HepG2 (cell line): ENCODE measurements around the gene MYO3B. TPM values are rescaled to one million over a fixed set of nuclear protein-coding genes. Genes with fewer than 3 reads are reported as not detected.

Experiments
- ATAC-seq: fragments of 200-7000 bp; cut with Tn5 transposase; 3 replicates; pipeline ENCODE4 v1.9.1; 2020; ENCODE audit warnings: mild to moderate bottlenecking, moderate library complexity
- BruUV-seq: library from RNA; stranded (reverse); fragments of 400-500 nt; replicated peaks from 2 replicates; lab custom pipeline; 2021; lab: Mats Ljungman, UMichigan
- CTCF ChIA-PET: fragments of 300-600 bp; formaldehyde crosslinking; extraction: SDS; loops from one replicate; lab custom pipeline; 2021; ENCODE audit warnings: low total read pairs, inconsistent platforms, low intra/inter-chr PET ratio; lab: Yijun Ruan, JAX
- POLR2A ChIA-PET: fragments of 350-600 bp; sonication (Branson Sonifier 250); formaldehyde crosslinking; loops from one replicate; lab custom pipeline; 2020; ENCODE audit warnings: antibody characterized with exemption, inconsistent platforms; lab: Yijun Ruan, JAX
- DNase-seq: peaks from one replicate; pipeline ENCODE4 v3.0.0-alpha.2; 2015; ENCODE audit warnings: low spot score
- FAIRE-seq: peaks from 3 replicates; lab custom pipeline; 2011; peaks lifted over from hg19 to GRCh38; lab: Jason Lieb, UNC
- H2AFZ ChIP-seq: one replicate; pipeline ENCODE4 v1.6.1; 2011; ENCODE audit warnings: low read length, inconsistent platforms
- H3K27ac ChIP-seq: fragments of 300-600 bp; 3 replicates; pipeline ENCODE4 v1.8.0; 2011; ENCODE audit warnings: mixed run types, mild to moderate bottlenecking, mixed read lengths, low read length, inconsistent platforms; ENCODE audit not compliant: insufficient read depth; ENCODE audit errors: extremely low read length
- H3K27me3 ChIP-seq, 2 experiments: fragments of 200-600 bp in 1 of 2; 2 replicates in 1 of 2; 3 replicates in 1 of 2; pipeline versions ENCODE4 v1.6.0 to v1.8.0; 2011; ENCODE audit warnings: low read length in 2 of 2, mild to moderate bottlenecking in 2 of 2, moderate library complexity in 2 of 2, inconsistent platforms in 1 of 2; ENCODE audit not compliant: insufficient read depth in 2 of 2, control insufficient read depth in 1 of 2
- H3K36me3 ChIP-seq, 2 experiments: fragments of 200-600 bp in 1 of 2; replicated peaks in 1 of 2; 2 replicates in 1 of 2; 3 replicates in 1 of 2; pipeline versions ENCODE4 v1.5.1 to v1.8.0; 2011; ENCODE audit warnings: low read length in 2 of 2, inconsistent platforms in 1 of 2; ENCODE audit not compliant: insufficient read depth in 2 of 2, control insufficient read depth in 1 of 2
- H3K4me1 ChIP-seq: 2 replicates; pipeline ENCODE4 v1.5.1; 2012; ENCODE audit warnings: low read length, inconsistent platforms; ENCODE audit not compliant: insufficient read depth
- H3K4me2 ChIP-seq: 2 replicates; pipeline ENCODE4 v1.6.0; 2011; ENCODE audit warnings: low read depth, low read length, inconsistent platforms
- H3K4me3 ChIP-seq, 3 experiments: fragments of 200-600 bp in 1 of 3; sonication (generic), shearing (Covaris generic) in 1 of 3; replicated peaks in 1 of 3; 2 replicates each; pipeline ENCODE4 v1.5.1; 2011 to 2016; ENCODE audit warnings: low read length in 3 of 3, inconsistent platforms in 2 of 3, low read depth in 2 of 3, mild to moderate bottlenecking in 2 of 3, control low read depth in 1 of 3, mixed read lengths in 1 of 3; ENCODE audit not compliant: insufficient read depth in 1 of 3
- H3K79me2 ChIP-seq: one replicate; pipeline ENCODE4 v1.6.1; 2011; ENCODE audit warnings: low read length, inconsistent platforms; ENCODE audit not compliant: insufficient read depth
- H3K9ac ChIP-seq: 2 replicates; pipeline ENCODE4 v1.6.0; 2011; ENCODE audit warnings: mild to moderate bottlenecking, low read depth, low read length, inconsistent platforms; ENCODE audit not compliant: insufficient read depth
- H3K9me3 ChIP-seq: 2 replicates; pipeline ENCODE4 v1.5.1; 2012; ENCODE audit warnings: mild to moderate bottlenecking, low read length
- H4K20me1 ChIP-seq: 2 replicates; pipeline ENCODE4 v1.6.0; 2011; ENCODE audit warnings: inconsistent platforms, mild to moderate bottlenecking, low read length, moderate library complexity; ENCODE audit not compliant: insufficient read depth
- POLR2G ChIP-seq: fragments of 200-400 bp; formaldehyde crosslinking; IDR thresholded peaks from 2 replicates; pipeline ENCODE4 v1.6.1; 2018; ENCODE audit warnings: mild to moderate bottlenecking, low read depth, low read length, moderate library complexity
- ZBTB1 ChIP-seq: sonication (generic); formaldehyde crosslinking; IDR thresholded peaks from 2 replicates; pipeline ENCODE4 v1.4.0; 2020; ENCODE audit warnings: missing genetic modification reagents, borderline replicate concordance
- ZNF496 ChIP-seq: sonication (generic); formaldehyde crosslinking; IDR thresholded peaks from 2 replicates; pipeline ENCODE4 v1.8.1; 2023; ENCODE audit warnings: mild to moderate bottlenecking, moderate library complexity, missing genetic modification reagents; ENCODE audit not compliant: insufficient replicate concordance
- ZNF530 ChIP-seq: sonication (generic); formaldehyde crosslinking; IDR thresholded peaks from 2 replicates; pipeline ENCODE4 v1.5.0; 2020; ENCODE audit warnings: low read depth, mild to moderate bottlenecking, missing genetic modification reagents
- ZNF562 ChIP-seq: sonication (generic); formaldehyde crosslinking; IDR thresholded peaks from 2 replicates; pipeline ENCODE4 v1.8.0; 2022; ENCODE audit warnings: missing genetic modification reagents, borderline replicate concordance
- ZNF710 ChIP-seq: sonication (generic); formaldehyde crosslinking; IDR thresholded peaks from 2 replicates; pipeline ENCODE4 v1.5.0; 2020; ENCODE audit warnings: mild to moderate bottlenecking, missing genetic modification reagents, borderline replicate concordance
- WGBS: methylation state at CpG from one replicate; pipeline ENCODE4 v1.1.6; 2017; ENCODE audit warnings: low lambda C conversion rate; 5-methylcytosine and 5-hydroxymethylcytosine counted together
- in situ Hi-C: cut with HindIII; loops from 2 replicates; pipeline ENCODE4 v1.10.0; 2017; ENCODE audit warnings: low pct_unique_long_range_greater_than_20kb; ENCODE audit not compliant: extremely low pct_ligation_motif_present
- intact Hi-C: fragments of 100-400 bp; cut with micrococcal nuclease; formaldehyde crosslinking; loops from one replicate; pipeline ENCODE4 v1.10.0; 2022; ENCODE audit not compliant: unreplicated experiment
- polyA plus RNA-seq, 8 experiments: library from polyadenylated mRNA; depleted of rRNA in 3 of 8; stranded (reverse) in 7 of 8; unstranded in 1 of 8; fragments of >200 nt; fragmentation: Illumina TruSeq in 4 of 8; extraction: Trizol in 4 of 8; gene quantifications; 2 replicates each; pipeline versions ENCODE4 v1.2.1 to v1.2.3, GENCODE V29; 2011 to 2016; ENCODE audit warnings: low read depth in 4 of 8, missing spikeins in 1 of 8, mixed read lengths in 1 of 8; ENCODE audit not compliant: insufficient read depth in 1 of 8
- total RNA-seq, 5 experiments: library from RNA; depleted of rRNA; stranded (reverse); fragments of >200 nt; fragmentation: Illumina TruSeq; extraction: Trizol; gene quantifications; 2 replicates each; pipeline ENCODE4 v1.2.3, GENCODE V29; 2016; ENCODE audit warnings: low read depth in 1 of 5
- TF ChIP-seq, protein P1 (sequence below): sonication (generic); formaldehyde crosslinking; IDR thresholded peaks from 2 replicates; pipeline ENCODE4 v1.4.0; 2020; ENCODE audit warnings: missing genetic modification reagents
- TF ChIP-seq, protein P2 (sequence below): IDR thresholded peaks from 2 replicates; pipeline ENCODE4 v1.6.1; 2016
- TF ChIP-seq, protein P3 (sequence below): fragments of 450-650 bp; IDR thresholded peaks from 2 replicates; pipeline ENCODE4 v1.6.1; 2017; ENCODE audit warnings: mild to moderate bottlenecking
- TF ChIP-seq, protein P4 (sequence below): sonication (generic); formaldehyde crosslinking; IDR thresholded peaks from 2 replicates; pipeline ENCODE4 v1.4.0; 2020; ENCODE audit warnings: mild to moderate bottlenecking, missing genetic modification reagents

Gene MYO3B
- total and polyA plus RNA-seq, 2 of the 13 experiments (the other 11 are each of a cell fraction or from before 2014, with no cell fraction given): 0.01 TPM; not detected in 1

- no peak for FAIRE-seq
- Histone ChIP-seq H3K27ac (no peak overlapping the region), H3K9me3 (no peaks in the 10 kb centered on the region), H3K27me3 (peaks cover 2 to 46% of the 10 kb centered on the region in 2 experiments; a peak in 4 of 5 replicates), H4K20me1 (no peaks in the 10 kb centered on the region), H3K36me3 (no peaks in the 10 kb centered on the region), H3K4me1 (peaks cover 12% of the 10 kb centered on the region), H3K4me2 (no peak overlapping the region), H3K4me3 (no peak overlapping the region), H2AFZ (no peak overlapping the region), H3K79me2 (no peaks in the 10 kb centered on the region), H3K9ac (no peak overlapping the region)
- ATAC-seq: no peak
- in situ Hi-C loops: no loop called here
- DNase-seq: no peak
- POLR2A ChIA-PET: no interaction called here
- WGBS: 18% methylated on average over 2 of the region's 2 CpGs
- CTCF ChIA-PET: no interaction called here
- no TSS peak for BruUV-seq
- TF ChIP-seq, protein P1, sequence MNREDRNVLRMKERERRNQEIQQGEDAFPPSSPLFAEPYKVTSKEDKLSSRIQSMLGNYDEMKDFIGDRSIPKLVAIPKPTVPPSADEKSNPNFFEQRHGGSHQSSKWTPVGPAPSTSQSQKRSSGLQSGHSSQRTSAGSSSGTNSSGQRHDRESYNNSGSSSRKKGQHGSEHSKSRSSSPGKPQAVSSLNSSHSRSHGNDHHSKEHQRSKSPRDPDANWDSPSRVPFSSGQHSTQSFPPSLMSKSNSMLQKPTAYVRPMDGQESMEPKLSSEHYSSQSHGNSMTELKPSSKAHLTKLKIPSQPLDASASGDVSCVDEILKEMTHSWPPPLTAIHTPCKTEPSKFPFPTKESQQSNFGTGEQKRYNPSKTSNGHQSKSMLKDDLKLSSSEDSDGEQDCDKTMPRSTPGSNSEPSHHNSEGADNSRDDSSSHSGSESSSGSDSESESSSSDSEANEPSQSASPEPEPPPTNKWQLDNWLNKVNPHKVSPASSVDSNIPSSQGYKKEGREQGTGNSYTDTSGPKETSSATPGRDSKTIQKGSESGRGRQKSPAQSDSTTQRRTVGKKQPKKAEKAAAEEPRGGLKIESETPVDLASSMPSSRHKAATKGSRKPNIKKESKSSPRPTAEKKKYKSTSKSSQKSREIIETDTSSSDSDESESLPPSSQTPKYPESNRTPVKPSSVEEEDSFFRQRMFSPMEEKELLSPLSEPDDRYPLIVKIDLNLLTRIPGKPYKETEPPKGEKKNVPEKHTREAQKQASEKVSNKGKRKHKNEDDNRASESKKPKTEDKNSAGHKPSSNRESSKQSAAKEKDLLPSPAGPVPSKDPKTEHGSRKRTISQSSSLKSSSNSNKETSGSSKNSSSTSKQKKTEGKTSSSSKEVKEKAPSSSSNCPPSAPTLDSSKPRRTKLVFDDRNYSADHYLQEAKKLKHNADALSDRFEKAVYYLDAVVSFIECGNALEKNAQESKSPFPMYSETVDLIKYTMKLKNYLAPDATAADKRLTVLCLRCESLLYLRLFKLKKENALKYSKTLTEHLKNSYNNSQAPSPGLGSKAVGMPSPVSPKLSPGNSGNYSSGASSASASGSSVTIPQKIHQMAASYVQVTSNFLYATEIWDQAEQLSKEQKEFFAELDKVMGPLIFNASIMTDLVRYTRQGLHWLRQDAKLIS: no peak
- no peak for TF ChIP-seq ZNF496
- TF ChIP-seq, protein P2, sequence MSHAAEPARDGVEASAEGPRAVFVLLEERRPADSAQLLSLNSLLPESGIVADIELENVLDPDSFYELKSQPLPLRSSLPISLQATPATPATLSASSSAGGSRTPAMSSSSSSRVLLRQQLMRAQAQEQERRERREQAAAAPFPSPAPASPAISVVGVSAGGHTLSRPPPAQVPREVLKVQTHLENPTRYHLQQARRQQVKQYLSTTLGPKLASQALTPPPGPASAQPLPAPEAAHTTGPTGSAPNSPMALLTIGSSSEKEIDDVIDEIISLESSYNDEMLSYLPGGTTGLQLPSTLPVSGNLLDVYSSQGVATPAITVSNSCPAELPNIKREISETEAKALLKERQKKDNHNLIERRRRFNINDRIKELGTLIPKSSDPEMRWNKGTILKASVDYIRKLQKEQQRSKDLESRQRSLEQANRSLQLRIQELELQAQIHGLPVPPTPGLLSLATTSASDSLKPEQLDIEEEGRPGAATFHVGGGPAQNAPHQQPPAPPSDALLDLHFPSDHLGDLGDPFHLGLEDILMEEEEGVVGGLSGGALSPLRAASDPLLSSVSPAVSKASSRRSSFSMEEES (CRISPR knock-in tag): no peak
- TF ChIP-seq ZNF530: no peak
- TF ChIP-seq ZNF562: no peak
- TF ChIP-seq, protein P3, sequence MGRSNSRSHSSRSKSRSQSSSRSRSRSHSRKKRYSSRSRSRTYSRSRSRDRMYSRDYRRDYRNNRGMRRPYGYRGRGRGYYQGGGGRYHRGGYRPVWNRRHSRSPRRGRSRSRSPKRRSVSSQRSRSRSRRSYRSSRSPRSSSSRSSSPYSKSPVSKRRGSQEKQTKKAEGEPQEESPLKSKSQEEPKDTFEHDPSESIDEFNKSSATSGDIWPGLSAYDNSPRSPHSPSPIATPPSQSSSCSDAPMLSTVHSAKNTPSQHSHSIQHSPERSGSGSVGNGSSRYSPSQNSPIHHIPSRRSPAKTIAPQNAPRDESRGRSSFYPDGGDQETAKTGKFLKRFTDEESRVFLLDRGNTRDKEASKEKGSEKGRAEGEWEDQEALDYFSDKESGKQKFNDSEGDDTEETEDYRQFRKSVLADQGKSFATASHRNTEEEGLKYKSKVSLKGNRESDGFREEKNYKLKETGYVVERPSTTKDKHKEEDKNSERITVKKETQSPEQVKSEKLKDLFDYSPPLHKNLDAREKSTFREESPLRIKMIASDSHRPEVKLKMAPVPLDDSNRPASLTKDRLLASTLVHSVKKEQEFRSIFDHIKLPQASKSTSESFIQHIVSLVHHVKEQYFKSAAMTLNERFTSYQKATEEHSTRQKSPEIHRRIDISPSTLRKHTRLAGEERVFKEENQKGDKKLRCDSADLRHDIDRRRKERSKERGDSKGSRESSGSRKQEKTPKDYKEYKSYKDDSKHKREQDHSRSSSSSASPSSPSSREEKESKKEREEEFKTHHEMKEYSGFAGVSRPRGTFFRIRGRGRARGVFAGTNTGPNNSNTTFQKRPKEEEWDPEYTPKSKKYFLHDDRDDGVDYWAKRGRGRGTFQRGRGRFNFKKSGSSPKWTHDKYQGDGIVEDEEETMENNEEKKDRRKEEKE: no peak
- no peak for TF ChIP-seq POLR2G
- no peak for TF ChIP-seq ZBTB1 (CRISPR knock-in tag)
- TF ChIP-seq, protein P4, sequence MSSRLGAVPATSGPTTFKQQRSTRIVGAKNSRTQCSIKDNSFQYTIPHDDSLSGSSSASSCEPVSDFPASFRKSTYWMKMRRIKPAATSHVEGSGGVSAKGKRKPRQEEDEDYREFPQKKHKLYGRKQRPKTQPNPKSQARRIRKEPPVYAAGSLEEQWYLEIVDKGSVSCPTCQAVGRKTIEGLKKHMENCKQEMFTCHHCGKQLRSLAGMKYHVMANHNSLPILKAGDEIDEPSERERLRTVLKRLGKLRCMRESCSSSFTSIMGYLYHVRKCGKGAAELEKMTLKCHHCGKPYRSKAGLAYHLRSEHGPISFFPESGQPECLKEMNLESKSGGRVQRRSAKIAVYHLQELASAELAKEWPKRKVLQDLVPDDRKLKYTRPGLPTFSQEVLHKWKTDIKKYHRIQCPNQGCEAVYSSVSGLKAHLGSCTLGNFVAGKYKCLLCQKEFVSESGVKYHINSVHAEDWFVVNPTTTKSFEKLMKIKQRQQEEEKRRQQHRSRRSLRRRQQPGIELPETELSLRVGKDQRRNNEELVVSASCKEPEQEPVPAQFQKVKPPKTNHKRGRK: no peak
- TF ChIP-seq ZNF710 (CRISPR knock-in tag): no peak
- intact Hi-C loops: no loop called here
Observed at GRCh38 chr2:170524828-170525565, 347.1 kb downstream of the MYO3B start.
